NCI-H1417 treated with DMSO at 0.1 percent for 48 hours (cell line): ENCODE results near the gene DGKE.
A peak's percentile ranks its signal among the peaks of the same experiment; 100 is the strongest.

Source experiments
- DNase-seq: peaks from one replicate; lab custom pipeline; 2025; lab: John Stamatoyannopoulos, UW

Gene DGKE

GRCh38 chr17:56815711-56816110 is 18.2 kb upstream of the DGKE start:
- no peak for DNase-seq

GRCh38 chr17:56817066-56817465 is 16.9 kb upstream of the DGKE start:
- DNase-seq, result no peak

GRCh38 chr17:56819030-56819429 is 14.9 kb upstream of the DGKE start:
- no peak for DNase-seq

GRCh38 chr17:56819431-56820145 is 14.4 kb upstream of the DGKE start:
- DNase-seq, result peak; percentile 19

GRCh38 chr17:56820207-56820606 is 13.7 kb upstream of the DGKE start:
- DNase-seq, result no peak

GRCh38 chr17:56821847-56822534 is 12.0 kb upstream of the DGKE start:
- DNase-seq, result no peak

GRCh38 chr17:56822725-56823124 is 11.2 kb upstream of the DGKE start:
- DNase-seq, result no peak

GRCh38 chr17:56823848-56824247 is 10.1 kb upstream of the DGKE start:
- no peak for DNase-seq

GRCh38 chr17:56824503-56824902 is 9.4 kb upstream of the DGKE start:
- no peak for DNase-seq

- DNase-seq, result no peak
Measured at GRCh38 chr17:56826611-56827414, 7.1 kb upstream of the DGKE start.

- no peak for DNase-seq
Measured at GRCh38 chr17:56830726-56831368, 3.1 kb upstream of the DGKE start.

GRCh38 chr17:56831369-56832095 is 2.4 kb upstream of the DGKE start:
- no peak for DNase-seq

GRCh38 chr17:56832446-56832845 is 1.5 kb upstream of the DGKE start:
- no peak for DNase-seq

GRCh38 chr17:56833057-56833808 is 718 bp upstream of the DGKE start:
- peak; percentile 78 for DNase-seq

GRCh38 chr17:56834380-56835263 is 671 bp downstream of the DGKE start:
- no peak for DNase-seq

GRCh38 chr17:56835264-56835585 is 1.3 kb downstream of the DGKE start:
- no peak for DNase-seq

GRCh38 chr17:56838687-56839086 is 4.7 kb downstream of the DGKE start:
- DNase-seq, result no peak

GRCh38 chr17:56842577-56842976 is 8.6 kb downstream of the DGKE start:
- no peak for DNase-seq

GRCh38 chr17:56845934-56846333 is 12.0 kb downstream of the DGKE start:
- DNase-seq, result no peak

- no peak for DNase-seq
Measured at GRCh38 chr17:56847106-56847505, 13.2 kb downstream of the DGKE start.
